Fibroblast of skin of back (primary cell): Measurements from ENCODE around the gene PHF21A.
A peak's percentile ranks its signal among the peaks of the same experiment; 100 is the strongest.

Experiments
- DNase-seq: peaks from one replicate; pipeline ENCODE4 v3.0.0-alpha.2; 2013

PHF21A gene

DNA sequence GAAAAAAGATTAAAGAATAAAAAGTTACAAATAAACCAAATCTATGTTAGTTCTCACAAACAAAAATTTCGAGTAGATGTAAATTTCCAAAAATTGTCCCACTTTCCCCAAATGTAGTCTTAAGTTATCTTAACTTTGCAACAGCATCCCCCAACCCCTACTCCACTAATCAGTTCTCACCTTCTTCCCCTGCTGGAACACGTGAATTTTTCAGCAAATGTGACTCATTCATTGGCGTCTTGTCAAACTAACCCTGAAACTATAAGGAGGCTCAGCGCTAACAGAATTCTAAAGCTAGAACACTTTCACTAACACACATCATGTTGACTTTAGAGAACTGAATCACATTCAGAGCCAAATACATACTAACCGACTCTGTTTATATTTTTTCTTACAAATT, 46.1 kb downstream of the PHF21A start:
- DNase-seq, result peak; percentile 33

DNA sequence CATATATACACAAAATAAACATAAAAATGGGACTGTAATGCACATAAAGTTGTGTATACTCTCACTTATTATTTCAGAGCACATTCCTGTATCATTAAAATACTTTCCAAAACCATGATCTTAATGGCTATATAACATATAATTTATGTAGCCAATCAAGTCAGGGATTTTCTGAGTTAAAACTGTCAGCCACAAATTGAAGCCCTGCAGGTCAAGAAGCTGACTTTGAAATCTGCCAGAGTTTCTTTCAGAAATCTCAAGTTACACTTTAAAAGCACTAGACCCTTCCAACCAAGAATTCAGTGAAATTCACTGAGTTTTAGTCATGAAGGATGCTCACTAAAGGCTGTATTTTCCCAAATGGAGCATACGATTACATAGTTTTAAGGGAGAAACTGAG, 47.6 kb downstream of the PHF21A start:
- DNase-seq, result no peak

DNA sequence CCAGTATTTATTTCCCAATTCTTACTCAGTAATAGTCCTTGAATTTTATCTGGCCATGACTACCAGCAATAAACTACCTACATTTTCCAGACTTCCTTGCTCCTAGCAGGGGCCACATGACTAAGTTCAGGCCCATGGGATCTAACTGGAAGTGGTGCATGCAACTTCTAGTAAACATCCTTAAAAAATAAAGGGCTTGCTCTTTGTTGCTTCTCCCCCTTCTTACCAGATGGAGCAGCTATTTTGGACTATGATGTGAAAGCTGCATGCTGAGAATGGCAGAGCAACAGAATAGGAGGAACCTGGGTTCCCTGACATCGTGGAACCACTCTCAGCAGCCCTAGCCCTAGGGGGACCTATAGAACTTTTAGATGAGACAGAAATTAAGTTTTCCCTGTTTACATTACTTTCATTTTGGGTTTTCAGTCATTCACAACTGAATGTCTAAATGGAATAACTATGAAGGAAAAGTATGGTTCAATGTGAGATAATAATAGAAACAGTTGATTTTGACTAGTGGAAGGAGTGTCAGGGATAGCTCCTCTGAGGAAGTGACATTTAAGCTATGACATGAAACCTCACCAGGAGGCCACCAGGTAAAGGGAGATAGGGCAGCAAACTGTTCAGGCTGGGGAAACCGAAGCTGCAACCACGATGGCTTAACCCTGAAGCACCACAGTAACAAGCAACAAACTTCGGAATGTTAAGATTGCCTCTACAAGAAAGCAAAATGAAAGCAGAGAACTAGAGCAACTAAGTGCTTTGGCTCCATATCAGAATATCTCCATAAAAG, 48.9 kb downstream of the PHF21A start:
- DNase-seq, result no peak

DNA sequence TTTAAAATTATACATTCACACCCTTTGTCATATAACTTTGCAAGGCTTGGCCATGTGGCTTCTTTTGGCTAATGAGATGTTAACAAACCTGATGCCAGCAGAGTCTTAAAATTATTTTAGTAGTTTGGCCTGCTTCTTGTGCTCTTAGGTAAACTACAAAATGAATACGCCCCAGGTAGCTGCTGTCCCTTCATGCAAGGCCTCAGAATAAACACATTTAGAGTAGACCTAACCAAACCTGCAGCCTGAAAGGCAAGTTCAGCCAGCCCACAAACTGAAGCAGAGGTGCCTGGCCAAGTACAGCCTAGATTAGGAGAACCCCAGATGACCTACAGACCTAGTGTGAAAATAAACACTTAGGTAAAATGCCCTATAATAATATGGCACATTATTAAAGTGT, 50.2 kb downstream of the PHF21A start:
- DNase-seq, result no peak

DNA sequence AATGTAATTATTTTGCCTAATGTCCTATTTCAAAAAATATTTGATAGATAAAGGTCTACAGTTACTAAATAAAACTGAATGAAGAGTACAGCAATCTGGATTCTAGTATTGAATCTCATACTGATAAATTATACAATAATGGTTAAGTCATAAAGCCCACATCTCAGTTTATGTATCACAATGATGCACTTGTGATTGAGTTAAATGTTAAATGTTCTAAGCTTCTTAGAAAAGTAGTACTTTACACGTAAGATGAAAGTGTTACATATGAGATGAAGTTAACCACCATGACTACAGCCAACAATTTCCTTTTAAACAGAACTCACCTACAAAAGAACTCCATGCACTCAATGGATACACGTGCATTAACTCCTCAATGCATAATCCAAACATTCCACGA, 51.7 kb downstream of the PHF21A start:
- DNase-seq, result no peak

DNA sequence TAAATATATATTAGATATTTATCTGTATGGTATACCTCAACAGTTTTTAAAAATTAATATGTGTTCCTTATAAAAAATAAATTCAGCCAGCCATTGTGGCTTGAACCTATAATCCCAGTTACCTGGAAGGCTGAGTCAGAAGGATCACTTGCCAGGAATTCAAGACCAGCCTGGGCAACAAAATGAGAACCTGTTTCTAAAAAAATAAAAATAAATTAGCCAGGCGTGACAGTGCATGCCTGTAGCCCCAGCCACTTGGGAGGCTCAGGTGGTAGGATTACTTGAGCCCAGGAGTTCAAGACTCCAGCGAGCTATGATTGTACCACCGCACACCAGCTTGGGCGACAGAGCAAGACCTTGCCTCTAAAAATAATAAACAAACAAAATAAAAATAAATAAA, 54.9 kb downstream of the PHF21A start:
- no peak for DNase-seq

DNA sequence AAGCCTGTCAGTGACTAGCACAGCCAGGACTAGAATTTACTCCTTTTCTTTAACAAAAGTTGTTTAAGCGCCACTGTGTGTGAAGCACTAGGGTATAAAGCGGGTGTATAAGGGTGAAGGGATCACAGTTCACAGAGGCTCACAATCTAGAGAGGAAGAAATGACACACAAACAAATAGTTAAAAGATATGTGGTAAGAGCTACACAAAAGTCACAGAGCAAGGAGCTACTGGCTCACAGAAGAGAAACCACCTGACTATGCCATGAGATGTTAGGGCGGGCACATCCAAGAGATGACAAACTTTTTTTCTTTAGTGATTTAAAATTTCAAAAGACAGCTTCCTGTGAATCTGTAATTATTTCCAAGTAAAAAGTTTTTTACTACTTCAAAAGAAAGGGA, 55.6 kb downstream of the PHF21A start:
- no peak for DNase-seq

DNA sequence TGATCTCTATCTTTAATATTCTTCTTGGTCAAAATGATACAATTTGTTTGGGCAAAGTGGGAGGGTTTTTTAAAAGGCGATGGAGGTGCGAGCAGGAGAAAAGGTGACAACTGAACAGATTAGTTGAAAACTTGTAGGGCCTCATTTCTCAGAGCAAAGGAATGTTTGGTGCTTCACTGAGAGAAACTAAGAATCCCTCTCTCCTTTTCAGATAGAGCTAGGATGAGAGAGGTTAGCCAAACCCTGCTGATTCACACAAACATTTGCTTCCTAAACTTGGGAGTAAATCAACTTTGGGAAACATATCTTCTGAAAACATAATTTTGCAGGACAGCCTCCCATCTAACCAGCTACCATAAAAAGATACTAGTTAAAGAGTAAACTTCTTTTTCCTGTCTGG, 57.0 kb downstream of the PHF21A start:
- DNase-seq, result no peak

DNA sequence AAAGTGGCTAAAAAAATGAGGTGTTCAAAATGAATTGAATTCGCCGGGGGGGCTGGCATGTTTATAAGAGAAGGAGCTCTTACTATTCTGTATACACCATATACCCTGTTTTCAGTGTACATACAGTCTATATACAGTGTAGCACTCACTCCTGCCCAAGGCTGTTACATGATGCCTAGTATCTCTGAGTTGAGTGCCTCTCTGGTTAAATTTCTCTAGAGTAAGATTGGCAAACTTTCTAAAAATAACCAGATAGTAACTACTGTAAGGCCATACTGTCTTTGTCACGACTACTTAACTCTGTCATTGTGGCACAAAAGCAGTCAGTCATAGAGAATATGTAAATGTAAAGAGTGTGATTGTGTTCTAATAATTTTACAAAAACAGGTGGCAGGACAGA, 58.1 kb downstream of the PHF21A start:
- no peak for DNase-seq

DNA sequence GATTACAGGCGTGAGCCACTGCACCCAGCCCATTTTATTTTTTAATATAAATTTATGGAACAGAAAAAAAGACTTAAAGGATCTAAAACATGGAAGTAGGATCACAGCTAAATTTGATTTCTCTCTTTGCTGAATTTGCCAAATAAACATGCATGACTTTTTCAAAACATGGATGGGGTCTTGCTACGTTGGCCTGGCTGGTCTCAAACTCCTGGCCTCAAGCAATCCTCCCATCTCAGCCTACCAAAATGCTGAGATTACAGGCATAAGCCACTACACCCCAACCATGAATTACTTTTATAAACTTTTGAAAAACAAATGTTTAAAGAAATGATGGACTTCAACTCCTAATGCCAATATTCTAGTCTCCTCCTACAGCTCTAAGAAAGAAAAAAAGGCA, 61.2 kb downstream of the PHF21A start:
- DNase-seq, result no peak

DNA sequence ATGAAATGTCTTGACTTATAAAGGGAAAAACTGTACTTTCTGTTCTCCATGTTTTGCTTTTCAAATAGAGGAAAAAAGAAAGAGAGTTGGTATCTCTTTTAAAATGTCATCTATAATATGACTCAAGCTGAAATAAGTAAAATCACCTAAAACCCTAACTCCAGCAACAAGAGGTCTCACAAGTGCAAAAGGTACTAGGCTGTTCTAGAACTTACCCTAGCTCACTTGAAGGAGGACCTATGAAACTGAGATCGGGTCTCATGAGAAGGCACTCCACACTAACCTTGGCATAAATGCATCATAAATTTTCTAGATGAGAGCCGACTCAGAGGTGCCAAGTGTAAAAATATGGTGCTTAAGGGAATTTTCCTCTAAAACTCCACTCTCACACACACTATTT, 63.8 kb downstream of the PHF21A start:
- no peak for DNase-seq

DNA sequence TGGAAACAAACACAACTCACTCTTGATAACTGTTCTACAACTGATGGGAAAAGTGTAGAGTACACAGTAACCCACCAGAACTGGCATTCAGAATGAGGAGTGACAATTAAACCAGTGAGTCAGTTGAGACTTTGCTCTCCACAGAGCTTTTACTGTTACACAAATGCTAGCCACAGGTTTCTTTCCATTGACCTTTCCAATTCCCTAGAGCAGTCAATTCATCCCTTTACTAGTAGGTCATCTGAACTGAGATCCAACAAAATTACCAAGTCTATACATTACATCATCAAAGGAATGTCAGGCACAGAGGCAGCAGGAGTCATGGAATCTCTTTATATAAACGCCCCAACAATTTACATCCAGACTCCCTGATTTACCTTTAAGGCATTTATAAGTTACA, 65.9 kb downstream of the PHF21A start:
- DNase-seq, result peak; percentile 72

DNA sequence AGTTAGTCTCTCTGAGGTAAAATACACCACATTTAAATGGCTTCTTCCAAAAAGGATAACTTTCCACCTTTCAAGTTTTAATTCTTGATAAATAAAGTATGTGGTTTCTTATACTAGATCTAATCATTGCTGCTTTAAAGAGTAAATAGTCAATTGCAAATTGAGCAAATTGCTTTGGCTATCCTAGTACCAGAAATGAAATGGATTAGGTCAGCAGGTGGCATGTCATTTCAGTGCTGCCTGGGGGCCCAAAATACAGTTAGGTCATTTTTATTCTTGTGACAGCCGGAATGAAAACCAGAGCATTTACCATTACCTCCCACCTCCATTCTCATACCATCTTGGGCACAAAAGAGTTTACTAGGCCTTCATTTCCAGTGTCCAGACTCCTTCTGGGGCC, 70.2 kb downstream of the PHF21A start:
- DNase-seq, result no peak

DNA sequence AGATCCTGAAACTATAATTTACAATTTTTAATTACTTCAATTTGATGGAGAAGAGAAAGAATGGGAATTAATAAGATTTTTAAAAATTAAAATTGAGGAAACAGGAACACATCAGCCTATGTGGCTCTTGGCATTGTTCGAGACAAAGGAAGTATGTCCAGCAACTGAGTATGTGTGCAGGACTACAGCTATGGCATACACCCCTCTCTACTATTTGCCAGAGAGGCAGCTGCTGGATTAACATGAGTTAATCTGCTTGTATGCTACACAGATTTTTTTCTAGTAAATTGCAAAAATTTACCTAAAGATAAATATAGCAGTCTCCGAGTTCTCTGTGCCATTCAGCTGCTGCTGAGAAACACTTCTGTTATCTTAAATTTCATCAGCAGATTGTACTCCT, 70.6 kb downstream of the PHF21A start:
- no peak for DNase-seq

DNA sequence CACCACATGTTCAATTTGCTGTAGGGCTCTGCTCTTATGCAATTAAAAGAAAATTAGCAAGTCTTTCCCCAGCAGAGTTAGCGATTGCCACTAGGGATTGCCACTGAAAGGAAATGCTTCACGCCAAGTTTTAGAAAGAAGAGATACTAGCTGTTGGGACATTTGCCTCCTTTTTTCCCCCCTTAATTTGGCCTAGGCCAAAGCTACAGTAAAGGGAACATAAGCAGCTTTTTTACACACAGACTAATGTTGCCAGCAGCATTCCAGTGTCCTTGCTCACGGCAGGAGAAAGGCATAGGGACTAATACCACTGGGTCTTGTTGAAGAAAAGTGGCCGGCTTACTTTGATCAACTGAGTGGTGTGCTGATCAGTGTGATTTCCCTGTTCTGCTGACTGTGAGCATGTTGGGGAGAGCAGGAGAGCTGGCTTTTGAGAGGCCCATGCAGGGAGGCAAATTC, 71.2 kb downstream of the PHF21A start:
- peak; percentile 83 for DNase-seq

DNA sequence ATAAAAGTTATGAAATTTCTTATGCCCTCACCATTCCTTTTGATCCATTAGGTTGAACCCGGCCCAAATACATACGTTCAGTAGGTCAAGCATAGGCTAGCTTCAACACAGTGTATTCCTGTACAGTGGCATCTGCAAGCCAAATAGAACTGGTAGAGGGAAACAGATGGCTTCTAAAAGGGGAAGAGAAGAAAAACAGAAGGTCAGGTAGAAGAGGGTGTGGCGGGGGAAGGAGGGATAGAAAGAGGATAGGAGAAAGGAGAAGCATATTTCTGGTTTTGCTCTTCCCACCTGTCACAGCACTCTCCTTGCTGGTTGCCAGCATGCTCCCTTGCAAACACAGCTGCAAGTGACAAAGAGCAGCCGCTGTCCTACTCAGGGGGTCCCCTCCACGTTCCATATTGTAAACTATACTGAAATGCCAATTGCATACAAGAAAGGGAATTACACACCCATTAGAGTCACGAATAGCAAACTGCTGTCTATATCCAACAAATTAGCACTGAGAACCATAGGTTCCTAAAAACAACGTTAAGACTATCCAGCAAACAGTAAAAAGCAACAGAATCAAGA, 71.8 kb downstream of the PHF21A start:
- no peak for DNase-seq

DNA sequence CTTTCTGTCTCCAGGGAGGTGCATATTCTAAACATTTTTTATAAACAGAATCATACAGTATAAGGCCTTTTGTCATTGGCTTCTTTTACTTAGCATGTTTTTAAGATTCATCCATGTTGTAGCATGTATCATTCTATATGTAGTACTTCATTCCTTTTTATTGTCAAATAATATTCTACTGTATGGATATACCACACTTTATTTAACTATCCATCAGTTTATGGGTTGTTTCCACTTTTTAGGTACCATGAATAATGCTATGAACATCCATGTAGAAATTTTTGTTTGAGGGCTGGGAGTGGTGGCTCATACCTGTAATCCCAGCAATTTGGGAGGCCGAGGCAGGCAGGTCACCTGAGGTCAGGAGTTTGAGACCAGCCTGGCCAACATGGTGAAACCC, 73.1 kb downstream of the PHF21A start:
- DNase-seq, result no peak

DNA sequence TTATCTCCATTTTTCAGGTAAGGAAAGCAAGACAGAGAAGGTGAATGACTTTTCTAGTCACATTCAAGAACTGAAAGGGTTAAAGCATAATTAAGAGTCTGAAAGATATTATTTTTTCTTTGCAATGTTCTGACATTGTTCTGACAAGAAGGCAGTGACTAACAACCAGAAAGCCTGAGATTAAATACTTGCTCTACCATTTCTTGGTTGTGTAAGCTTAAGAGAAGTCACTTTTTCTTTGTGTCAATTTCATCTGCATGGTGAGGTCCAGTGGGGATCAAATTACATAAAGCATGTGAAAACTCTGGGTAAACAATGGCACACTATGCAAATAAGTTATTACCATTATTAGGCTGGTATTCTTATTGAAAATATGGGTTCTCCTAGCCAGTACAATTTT, 73.7 kb downstream of the PHF21A start:
- peak; percentile 14 for DNase-seq

DNA sequence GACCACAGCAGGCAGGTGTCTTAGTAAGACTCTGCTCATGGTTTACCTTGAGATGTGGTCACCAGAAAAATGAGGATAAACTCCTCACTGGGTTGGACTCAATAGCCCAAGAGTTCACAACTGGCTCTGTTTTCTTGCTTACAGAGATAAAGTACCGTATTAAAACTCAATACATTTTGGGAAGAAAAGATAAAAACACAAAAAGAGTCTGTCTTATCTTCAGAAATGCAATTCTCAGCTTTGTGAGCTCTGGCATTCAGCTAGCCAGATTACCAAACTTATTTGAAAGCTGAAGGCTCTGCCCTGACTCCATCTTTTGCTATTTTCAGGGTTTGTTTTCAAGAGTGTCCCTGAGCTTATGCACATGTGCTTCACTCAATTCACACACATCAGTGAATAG, 75.4 kb downstream of the PHF21A start:
- DNase-seq, result no peak

DNA sequence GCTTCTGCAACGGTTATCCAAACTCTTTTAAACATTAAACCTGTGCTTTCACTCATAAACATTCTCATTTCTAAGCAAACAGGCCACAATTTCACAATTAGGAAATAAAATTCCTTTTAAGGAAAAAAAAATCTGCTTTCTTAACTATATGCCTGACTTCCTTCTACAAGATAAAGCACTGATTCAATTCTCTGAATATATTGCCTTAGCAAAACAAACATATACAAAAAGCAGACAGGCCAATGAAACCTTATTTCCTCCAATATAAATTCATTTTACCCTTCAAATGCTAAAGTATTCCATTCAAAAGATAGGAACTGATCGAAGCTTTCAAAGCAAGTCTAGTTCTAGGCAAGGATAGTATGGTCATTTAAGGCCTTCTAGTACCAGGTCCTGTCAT, 76.7 kb downstream of the PHF21A start:
- DNase-seq, result no peak

DNA sequence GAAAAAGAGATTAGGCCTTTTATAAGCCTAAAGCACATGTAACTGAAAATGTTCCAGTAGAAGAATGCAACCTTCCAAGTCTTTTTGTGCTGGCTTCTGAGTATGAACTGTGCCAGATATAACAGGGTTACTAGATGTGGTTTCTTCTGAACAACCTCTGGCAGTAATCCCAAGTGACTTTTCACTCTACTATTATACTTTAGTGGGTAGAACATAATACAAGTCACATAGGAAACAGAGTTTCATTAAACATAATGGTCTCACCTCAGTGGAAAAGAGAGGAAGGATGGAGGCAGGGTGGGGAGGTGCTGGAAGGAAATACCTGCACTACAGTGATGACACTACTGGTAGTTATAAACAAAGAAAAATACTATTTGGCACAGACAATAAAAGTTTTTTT, 81.3 kb downstream of the PHF21A start:
- peak; percentile 40 for DNase-seq

DNA sequence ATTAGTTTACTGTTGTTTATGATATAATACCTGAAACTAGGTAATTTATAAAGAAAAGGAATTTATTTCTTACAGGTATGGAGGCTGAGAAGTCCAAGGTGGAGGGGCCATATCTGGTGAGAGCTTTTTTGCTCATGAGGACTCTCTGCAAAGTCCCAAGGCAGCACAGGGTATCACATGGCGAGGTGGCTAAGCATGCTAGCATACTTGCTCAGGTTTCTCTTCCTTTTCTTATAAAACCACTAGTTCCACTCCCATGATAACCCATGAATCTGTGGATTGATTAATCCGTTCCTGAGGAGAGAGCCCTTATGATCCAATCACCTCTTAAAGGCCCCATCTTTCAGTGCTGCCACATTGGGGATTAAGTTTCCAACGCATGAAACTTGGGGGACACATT, 82.7 kb downstream of the PHF21A start:
- no peak for DNase-seq

DNA sequence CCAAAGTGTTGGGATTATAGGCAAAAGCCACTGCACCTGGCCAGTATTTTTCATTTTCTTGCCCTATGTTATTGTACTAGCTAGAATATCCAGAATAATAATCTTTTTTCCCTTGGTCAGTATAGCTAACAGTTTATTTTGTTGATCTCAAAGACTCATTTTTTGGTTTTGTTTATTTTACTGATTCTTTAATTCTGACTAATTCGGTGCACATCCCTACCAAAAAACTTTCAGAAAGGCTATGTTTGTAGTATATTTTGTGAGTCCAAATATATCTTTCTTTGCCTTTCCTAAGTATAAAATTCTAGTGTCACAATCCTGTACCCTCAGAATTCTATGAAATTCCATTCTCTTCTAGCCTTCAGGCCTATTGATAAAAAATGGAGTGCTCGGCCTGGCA, 84.3 kb downstream of the PHF21A start:
- DNase-seq, result peak; percentile 35

DNA sequence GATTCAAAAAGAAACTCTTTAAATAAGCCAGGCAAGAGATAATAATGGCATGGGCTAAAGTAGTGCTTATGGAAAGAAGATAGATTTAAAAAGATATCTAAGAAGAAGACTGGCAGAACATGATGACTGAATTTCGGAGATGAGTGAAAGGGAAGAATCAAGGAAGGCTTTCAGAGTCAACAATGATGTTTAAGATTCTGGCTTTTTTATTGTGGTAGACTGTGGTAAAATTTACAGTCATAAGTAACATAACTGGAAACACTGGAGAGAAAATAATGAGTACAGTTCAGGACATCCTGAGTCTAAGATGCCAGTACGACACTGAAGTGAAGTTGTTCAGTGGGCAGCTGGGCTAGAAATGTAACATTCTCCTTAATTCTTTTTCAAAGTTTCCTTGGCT, 85.2 kb downstream of the PHF21A start:
- DNase-seq, result no peak

DNA sequence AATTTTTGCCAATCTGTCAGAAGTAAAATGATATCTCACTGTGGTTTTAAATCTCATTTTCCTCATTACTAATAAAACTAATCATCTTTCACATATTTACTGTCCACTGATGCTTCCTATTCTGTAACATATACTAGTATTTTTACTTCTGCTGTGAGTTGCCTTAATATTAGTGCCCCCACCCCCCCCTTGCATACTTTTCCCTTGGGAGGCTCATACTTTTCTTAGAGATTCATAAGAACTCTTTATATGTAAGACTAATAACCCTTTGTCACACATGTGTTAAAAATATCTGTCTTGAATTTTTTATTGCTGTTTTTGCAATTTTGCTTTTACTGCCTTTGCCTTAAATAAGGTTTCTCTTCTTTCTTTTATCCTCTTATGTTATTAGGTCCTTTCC, 87.2 kb downstream of the PHF21A start:
- DNase-seq, result peak; percentile 52
